Left cardiac atrium (tissue), 4 donors: ENCODE results near the gene GOLGA6L6. TPM values are rescaled to one million over a fixed set of nuclear protein-coding genes. Genes with fewer than 3 reads are reported as not detected.
"Not testable (repeated sequence)": the region's sequence is repeated elsewhere in the genome, so short reads cannot be mapped to it uniquely, and the experiment has no call there.

ENCODE experiments used
- ATAC-seq, 2 donors: fragments of 200-7000 bp; cut with Tn5 transposase; one replicate each; pipeline ENCODE4 v1.9.1; 2020; ENCODE audit warnings: mild to moderate bottlenecking in 2 of 2, moderate library complexity in 2 of 2
- DNase-seq: peaks from one replicate; pipeline ENCODE4 v3.0.0-alpha.2; 2020
- intact Hi-C, 2 donors: fragments of 100-400 bp; cut with DNase I; formaldehyde crosslinking; loops; one replicate each; pipeline versions ENCODE4 v1.14.1 to v1.15.1; 2022 to 2023
- long read RNA-seq: library from polyadenylated mRNA; unstranded; transcript quantifications from one replicate; pipeline ENCODE4 v2.0.0, GENCODE V29; 2021
- total RNA-seq, 2 donors: library from RNA; stranded (reverse); fragmentation: NEBNext Ultra II Directional; extraction: Animal tissue kit (Norgen Biotek cat#: 25700); gene quantifications; one replicate each; pipeline ENCODE4 v1.2.1, GENCODE V29; 2021
- donor health status: DM: no; HTN: yes; CAD: no.
- donor health status: DM: no; HTN: yes; CAD: no; lungs with severe emphysema.
- donor health status: DM: yes; HTN: yes; CAD: no.
- donor health status: Dilated cardiomyopathy.

Gene GOLGA6L6, protein sequence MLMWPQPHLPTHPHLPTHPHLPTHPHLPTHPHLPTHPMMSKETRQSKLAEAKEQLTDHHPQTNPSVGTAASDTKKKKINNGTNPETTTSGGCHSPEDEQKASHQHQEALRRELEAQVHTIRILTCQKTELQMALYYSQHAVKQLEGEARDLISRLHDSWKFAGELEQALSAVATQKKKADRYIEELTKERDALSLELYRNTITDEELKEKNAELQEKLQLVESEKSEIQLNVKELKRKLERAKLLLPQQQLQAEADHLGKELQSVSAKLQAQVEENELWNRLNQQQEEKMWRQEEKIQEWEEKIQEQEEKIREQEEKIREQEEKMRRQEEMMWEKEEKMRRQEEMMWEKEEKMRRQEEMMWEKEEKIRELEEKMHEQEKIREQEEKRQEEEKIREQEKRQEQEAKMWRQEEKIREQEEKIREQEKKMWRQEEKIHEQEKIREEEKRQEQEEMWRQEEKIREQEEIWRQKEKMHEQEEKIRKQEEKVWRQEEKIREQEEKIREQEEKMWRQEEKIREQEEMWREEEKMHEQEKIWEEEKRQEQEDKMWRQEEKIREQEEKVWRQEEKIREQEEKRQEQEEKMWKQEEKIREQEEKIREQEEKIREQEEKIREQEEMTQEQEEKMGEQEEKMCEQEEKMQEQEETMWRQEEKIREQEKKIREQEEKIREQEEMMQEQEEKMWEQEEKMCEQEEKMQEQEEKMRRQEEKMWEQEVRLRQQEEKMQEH
- not detected for total RNA-seq
- long read RNA-seq, result 0 reads

DNA sequence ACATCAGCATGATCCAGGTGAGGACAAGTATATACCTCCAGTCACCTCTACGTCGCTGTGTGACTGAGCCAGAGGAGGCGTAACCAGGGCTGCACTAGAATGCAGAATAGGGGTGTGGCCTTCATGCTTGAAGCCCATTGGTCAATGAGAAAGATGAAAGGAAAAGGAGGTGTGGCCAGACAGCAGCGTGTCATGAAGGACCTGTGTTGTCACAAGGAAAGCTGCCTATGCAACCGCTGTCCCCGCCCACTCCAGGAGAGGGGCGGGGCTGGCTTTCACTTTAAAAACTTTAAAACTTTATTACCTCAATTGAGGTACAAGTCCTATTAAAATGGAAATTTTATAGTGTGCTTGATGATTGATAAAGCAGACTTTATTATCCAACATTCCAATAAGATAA lies at the start of gene GOLGA6L6:
GOLGA6L6 (minus strand) TSS at position 101 of the 400 bp plus-strand sequence; CDS start at position 10, 91 bp downstream.
- DNase-seq, intact Hi-C loops, ATAC-seq: not testable (repeated sequence)

DNA sequence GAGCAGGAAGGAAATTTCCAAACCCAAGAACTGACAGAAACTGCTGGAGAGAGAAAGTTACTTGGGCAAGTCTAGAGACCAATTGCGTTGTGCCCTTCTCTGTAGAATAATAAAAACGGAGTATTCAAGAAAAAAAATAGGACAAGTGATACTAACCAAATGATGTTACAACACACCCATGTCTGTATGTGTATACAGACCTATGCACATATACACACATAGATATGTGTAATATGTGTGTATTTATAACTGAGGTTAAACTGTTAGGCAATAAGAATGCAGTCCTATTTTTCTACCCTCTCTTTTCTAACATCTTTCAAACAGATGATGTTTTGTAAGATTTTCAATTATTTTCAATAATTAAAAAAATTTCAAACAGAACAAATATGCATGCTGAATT lies 48.5 kb upstream of the GOLGA6L6 start:
- intact Hi-C loops, ATAC-seq, DNase-seq: not testable (repeated sequence)

DNA sequence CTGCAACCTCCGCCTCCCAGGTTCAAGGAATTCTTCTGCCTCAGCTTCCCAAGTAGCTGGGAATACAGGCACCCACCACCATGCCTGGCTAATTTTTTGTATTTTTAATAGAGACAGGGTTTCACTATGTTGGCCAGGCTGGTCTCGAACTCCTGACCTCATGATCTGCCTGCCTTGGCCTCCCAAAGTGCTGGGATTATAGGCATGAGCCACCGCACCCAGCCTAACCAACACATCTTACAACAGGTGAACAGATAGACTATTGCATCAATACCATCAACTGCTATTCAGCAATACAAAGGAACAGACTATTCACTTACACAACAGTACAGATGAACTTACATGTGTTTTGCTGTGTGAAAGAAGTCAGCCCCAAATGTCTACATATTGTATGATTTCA lies 45.2 kb upstream of the GOLGA6L6 start:
- DNase-seq, intact Hi-C loops, ATAC-seq: not testable (repeated sequence)

DNA sequence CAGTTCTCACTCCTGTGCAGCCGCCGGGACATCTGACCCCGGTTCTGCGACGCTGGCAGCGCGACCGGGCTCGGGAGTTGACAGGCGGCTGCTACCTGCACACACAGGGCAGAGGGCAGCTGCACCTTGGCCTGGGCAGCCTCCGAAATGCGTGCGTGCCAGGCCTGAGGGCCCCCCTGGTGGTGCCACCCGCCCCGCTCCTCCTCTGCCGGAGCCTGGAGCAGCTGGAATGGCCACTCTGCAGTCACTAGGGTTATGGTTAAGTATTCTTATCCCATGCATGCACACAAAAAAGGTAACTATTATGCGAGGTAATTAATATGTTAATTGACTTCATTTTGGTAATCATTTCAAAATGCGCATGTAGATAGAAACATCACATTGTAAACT lies 41.1 kb upstream of the GOLGA6L6 start:
- ATAC-seq, intact Hi-C loops, DNase-seq: not testable (repeated sequence)

DNA sequence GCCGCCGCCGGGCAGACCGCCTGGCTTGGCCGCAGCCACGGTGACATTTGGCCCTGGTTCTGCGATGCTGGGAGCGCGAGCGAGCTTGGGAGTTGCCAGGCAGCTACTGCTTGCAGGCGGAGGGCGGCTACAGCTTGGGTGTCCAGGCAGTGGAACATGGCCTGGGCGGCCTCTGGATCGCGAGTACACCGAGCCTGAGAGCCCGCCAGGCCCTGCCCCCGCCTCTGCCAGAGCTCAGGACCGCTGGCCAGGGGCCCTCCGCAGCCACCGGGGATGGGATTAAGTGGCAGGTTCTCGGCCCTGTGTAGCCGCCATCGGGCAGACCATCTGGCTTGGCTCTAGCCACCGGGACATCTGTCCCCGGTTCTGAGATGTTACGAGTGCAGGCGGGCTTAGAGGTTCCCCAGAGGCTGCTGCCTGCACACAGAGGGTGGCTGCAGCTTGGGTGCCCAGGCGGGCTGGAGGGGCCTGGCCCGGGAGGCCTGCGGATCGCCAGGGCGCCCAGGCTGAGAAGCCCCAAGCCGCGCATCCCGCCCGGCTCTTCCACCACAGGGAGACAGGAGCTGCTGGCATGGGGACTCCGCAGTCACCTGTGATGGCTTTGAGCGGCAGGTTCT lies 40.6 kb upstream of the GOLGA6L6 start:
- intact Hi-C loops, DNase-seq: not testable (repeated sequence)
- peak in 1 of 2 donors; percentile 65 for ATAC-seq

DNA sequence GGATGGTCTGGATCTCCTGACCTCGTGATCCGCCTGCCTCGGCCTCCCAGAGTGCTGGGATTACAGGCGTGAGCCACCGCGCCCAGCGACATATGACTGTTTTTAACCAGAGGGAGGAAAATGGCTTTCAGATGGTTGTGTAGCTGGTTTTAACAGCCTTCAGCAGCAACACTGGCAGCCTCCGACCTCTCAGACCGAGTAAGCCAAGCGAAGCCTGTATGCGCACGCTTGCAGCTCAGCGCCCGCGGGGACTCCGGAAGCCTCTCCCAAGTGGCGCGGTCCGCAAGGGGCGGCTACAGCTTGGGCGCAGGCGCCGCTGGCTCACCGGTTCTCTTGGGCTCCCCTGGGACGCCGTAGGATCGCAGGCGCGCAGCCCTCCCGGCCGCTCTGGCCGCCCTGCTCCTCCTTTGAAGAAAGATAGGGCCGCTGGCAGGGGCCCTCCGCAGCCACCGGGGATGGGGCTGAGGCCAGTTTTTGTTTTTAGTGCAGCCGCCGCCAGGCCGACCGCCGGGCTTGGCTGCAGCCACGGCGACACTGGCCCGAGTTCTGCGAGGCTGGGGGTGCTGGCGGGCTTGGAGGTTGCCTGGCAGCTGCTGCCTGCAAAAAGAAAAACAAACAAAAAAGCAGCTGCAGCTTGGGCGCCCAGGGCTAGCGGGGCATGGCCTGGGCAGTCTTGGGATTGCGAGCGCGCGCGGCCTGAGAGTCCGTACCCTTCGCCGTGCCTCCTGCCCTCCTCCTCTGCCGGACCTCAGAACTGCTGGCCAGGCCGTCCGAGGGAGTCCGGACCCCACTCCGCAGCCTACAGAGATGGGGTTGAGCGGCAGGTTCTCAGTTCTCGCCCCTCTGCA lies 39.9 kb upstream of the GOLGA6L6 start:
- intact Hi-C loops, DNase-seq: not testable (repeated sequence)
- ATAC-seq, result peak in 1 of 2 donors; percentile 67

DNA sequence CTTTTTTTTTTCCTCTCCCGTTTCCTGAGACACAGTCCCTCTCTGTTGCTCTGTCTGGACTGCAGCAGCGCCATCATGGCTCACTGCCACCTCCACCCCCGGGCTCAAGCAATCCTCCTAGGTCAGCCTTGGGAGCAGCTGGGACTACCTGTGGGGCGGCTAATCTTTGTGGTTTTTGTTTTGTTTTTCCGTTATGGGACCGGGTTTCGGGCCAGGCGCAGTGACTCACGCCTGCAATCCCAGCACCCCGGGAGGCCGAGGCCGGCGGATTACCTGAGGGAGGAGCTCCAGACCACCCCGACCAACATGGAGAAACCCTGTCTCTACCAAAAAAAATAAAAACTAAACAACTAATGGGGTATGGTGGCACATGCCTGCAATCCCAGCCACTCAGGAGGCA lies 38.1 kb upstream of the GOLGA6L6 start:
- DNase-seq, intact Hi-C loops, ATAC-seq: not testable (repeated sequence)

DNA sequence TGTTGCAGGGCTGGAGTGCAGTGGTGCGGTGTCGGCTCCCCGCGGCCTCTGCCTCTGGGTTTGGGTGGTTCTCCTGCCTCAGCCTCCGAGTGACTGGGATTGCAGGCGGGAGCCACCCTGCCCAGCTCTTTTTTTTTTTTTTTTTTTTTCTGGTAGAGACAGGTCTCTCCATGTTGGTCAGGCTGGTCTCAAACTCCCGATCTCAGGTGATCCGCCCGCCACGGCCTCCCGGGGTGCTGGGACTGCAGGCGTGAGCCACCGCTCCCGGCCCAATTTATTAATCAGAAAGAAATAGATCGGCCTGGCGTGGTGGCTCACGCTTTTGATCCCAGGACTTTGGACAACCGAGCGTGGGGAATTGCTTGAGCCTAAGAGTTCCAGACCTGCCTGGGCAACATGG lies 9.7 kb upstream of the GOLGA6L6 start:
- ATAC-seq, intact Hi-C loops: not testable (repeated sequence)
- peak; percentile 6 for DNase-seq

DNA sequence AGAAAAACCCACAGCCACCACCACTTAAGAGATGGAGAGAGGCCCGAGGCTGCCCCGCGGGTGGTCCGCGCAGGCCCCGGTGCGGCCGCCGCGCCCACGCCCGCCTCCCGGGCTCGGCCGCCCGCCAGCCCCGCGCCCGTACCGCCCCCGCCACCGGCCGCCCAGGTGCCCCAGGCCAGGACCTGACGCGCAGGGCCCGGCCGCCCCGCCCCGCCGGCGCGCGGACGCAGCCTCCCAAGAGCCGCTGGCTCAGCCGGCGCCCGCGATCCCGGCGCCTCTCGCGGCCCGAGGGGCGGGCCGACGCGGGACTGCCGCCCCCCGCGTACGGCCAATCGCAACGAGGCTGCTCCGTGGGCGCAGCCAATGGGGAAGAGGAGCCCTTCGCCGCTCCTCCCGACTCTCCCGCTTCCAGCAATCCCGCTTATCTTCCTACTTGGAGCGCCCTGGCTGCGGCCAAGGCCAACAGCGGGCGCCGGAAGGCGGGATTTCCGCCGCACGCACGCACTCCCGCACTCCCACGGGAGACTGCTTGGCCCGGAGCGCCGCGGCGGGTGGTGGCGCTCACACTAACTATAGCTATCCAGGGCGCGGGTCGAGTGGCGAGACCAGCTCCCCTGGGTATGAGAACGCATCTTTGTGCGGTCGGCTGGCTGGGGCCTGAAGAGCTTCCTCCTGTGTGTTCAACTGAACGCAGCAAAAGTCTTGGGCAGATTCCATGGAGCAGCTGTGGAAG lies 35.5 kb downstream of the GOLGA6L6 start:
- ATAC-seq, intact Hi-C loops, DNase-seq: not testable (repeated sequence)

DNA sequence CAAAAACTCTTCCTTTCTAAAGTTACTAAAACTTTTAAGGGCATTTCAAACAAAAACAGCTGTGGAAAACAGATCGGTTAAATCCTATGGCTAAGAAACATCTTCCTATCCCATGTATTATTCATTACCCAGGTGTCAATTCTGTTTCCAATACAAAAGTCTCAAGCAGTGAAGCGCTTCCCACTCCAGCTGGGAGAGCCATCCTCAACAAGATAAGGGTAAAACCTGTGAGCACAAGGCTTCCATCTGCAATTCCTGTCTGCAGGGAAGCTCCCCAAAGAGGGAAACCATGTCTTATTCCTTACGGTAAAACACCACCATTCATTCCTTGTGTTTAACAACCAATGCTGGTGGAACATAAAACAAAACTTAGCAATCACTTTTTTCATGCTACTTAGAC lies 38.8 kb downstream of the GOLGA6L6 start:
- ATAC-seq, intact Hi-C loops, DNase-seq: not testable (repeated sequence)

DNA sequence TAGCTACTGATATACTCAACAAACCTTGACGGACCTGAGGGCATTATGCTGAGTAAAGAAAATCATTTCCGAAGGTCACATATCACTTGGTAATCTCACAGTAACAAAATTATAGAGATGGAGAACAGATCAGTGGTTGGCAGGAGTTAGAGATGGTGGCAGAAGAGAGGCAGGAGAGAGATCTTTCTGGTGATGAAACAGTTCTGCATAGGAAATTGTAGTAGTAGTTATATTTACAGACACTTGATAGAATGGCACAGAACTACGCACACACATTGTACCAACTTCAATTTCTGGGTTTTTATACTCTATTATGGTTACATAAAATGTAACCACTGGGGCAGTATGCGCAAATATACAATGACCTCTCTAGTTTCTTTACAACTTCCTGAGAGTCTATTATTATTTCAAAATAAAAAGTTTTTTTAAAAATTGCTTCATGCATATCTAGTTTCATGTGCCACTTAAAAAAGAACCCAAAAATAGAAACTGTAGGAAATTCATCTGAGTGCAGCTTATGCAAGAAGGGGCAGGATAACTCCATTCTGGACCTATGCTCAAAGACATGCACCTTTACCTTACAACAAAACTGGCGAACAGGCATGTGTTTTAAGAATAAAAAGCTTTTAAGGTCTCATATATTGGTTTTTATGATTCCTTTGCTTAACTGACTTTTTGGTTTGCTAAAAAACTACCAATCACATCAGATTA lies 39.9 kb downstream of the GOLGA6L6 start:
- ATAC-seq, DNase-seq, intact Hi-C loops: not testable (repeated sequence)

DNA sequence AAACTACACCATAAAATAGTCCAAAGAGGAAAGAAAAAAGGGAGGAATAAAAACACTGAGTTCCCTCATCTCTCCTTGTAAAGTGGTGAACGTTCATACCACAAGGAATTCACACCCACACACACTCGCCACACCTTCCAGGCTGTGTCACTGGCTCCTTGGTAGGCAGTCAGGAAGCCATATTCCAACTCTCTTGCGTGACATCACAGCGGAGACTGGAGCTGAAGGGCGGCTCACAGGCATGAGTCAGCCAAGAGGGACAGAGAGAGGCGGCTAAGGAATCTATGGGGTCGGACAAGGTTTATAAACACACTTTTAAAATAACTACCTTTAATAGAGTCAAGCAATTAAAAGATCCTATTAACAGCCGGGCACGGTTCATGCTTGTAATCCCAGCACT lies 43.8 kb downstream of the GOLGA6L6 start:
- DNase-seq, ATAC-seq, intact Hi-C loops: not testable (repeated sequence)

DNA sequence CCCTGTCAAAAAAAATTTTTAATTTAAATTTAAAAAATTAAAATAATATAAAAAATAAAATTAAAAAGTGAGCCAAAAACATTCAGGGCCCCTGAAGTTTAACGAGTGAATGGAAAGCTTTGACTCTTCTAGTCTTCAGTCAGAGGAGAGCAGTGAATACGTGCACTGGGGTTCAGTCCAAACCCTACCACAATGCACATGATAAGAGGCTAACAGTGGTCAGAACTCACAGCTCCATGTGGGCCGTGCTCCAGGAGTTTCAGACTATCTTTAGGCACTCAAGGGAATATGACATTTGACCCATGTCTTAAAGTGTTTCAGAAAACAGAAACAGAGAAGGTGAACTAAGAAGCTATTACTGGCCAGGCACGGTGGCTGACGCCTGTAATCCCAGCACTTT lies 48.6 kb downstream of the GOLGA6L6 start:
- intact Hi-C loops, DNase-seq: not testable (repeated sequence)
- peak in 1 of 2 donors; percentile 68 for ATAC-seq

DNA sequence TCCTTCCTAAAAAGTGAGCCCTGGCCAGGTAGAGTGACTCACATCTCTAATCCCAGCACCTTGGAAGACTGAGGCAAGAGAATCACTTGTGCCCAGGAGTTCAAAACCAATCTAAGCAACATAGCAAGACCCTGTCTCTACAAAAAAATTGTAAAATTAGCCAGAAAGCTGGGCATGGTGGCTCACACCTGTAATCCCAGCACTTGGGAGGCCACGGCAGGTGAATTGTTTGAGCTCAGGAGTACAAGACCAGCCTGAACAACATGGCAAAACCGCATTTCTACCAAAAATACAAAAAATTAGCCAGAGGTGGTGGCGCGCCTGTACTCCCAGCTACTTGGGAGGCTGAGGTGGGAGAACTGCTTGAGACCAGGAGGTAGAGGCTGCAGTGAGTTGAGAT lies 49.0 kb downstream of the GOLGA6L6 start:
- intact Hi-C loops, ATAC-seq, DNase-seq: not testable (repeated sequence)

DNA sequence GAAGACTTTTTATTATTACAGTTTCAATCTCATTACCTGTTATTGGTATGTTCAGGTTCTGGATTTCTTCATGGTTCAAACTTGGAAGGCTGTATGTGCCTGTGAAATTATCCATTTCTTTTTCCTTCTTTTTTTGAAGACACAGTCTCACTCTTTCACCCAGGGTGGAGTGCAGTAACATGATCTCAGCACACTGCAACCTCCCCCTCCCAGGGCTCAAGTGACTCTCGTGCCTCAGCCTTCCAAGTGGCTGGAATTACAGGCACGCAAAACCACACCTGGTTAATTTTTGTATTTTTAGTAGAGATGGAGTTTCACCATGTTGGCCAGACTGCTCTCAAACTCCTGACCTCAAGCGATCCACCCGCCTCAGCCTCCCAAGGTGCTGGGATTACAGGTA lies 52.3 kb downstream of the GOLGA6L6 start:
- ATAC-seq, DNase-seq, intact Hi-C loops: not testable (repeated sequence)
